Mucosa of stomach (tissue), 1 donor: ENCODE data around the gene GOLGA3.
"Not testable (repeated sequence)": the region's sequence is repeated elsewhere in the genome, so short reads cannot be mapped to it uniquely, and the experiment has no call there.

Experiments used
- H3K27me3 ChIP-seq: one replicate; pipeline ENCODE4 v1.7.0; 2013; ENCODE audit warnings: mild to moderate bottlenecking, low read length; ENCODE audit not compliant: control insufficient read depth, insufficient read depth
- H3K36me3 ChIP-seq: one replicate; pipeline ENCODE4 v1.7.0; 2013; ENCODE audit warnings: low read length; ENCODE audit not compliant: control insufficient read depth, insufficient read depth
- H3K4me1 ChIP-seq: one replicate; pipeline ENCODE4 v1.7.0; 2013; ENCODE audit warnings: mild to moderate bottlenecking, low read length; ENCODE audit not compliant: control insufficient read depth, insufficient read depth
- H3K4me3 ChIP-seq: one replicate; pipeline ENCODE4 v1.7.0; 2013; ENCODE audit warnings: low read length
- H3K9ac ChIP-seq: one replicate; pipeline ENCODE4 v1.7.0; 2013; ENCODE audit warnings: mild to moderate bottlenecking, low read length, moderate library complexity
- H3K9me3 ChIP-seq: one replicate; pipeline ENCODE4 v1.7.0; 2013; ENCODE audit warnings: mild to moderate bottlenecking, low read length, moderate library complexity; ENCODE audit not compliant: control insufficient read depth
- donor health status: Pancreatic carcinoma.

Gene GOLGA3

GRCh38 chr12:132804426-132804861 lies 24.2 kb downstream of the GOLGA3 start:
- no peak overlapping the region for H3K9ac ChIP-seq
- H3K4me3 ChIP-seq: no peak overlapping the region
- H3K36me3 ChIP-seq: peaks cover 20% of the 10 kb centered on the region
- H3K27me3 ChIP-seq: no peaks in the 10 kb centered on the region
- no peaks in the 10 kb centered on the region for H3K4me1 ChIP-seq
- no peaks in the 10 kb centered on the region for H3K9me3 ChIP-seq

GRCh38 chr12:132803888-132804287 lies 24.8 kb downstream of the GOLGA3 start:
- H3K9me3 ChIP-seq: no peaks in the 10 kb centered on the region
- H3K9ac ChIP-seq: no peak overlapping the region
- H3K4me3 ChIP-seq: no peak overlapping the region
- no peaks in the 10 kb centered on the region for H3K27me3 ChIP-seq
- no peaks in the 10 kb centered on the region for H3K4me1 ChIP-seq
- H3K36me3 ChIP-seq: peaks cover 25% of the 10 kb centered on the region

GRCh38 chr12:132803125-132803524 lies 25.5 kb downstream of the GOLGA3 start:
- Histone ChIP-seq H3K4me1 (no peaks in the 10 kb centered on the region), H3K36me3 (peaks cover 28% of the 10 kb centered on the region), H3K4me3 (no peak overlapping the region), H3K9ac (no peak overlapping the region), H3K27me3 (no peaks in the 10 kb centered on the region), H3K9me3 (no peaks in the 10 kb centered on the region)

- H3K4me1 ChIP-seq: no peaks in the 10 kb centered on the region
- no peaks in the 10 kb centered on the region for H3K9me3 ChIP-seq
- H3K4me3 ChIP-seq: no peak overlapping the region
- no peak overlapping the region for H3K9ac ChIP-seq
- H3K36me3 ChIP-seq: peaks cover 30% of the 10 kb centered on the region
- H3K27me3 ChIP-seq: no peaks in the 10 kb centered on the region
Measured at GRCh38 chr12:132801741-132802140, 26.9 kb downstream of the GOLGA3 start.

GRCh38 chr12:132798836-132799235 lies 29.8 kb downstream of the GOLGA3 start:
- no peaks in the 10 kb centered on the region for H3K27me3 ChIP-seq
- H3K4me1 ChIP-seq: no peaks in the 10 kb centered on the region
- H3K9ac ChIP-seq: no peak overlapping the region
- H3K4me3 ChIP-seq: no peak overlapping the region
- H3K36me3 ChIP-seq: peaks cover 32% of the 10 kb centered on the region
- no peaks in the 10 kb centered on the region for H3K9me3 ChIP-seq

- H3K9me3 ChIP-seq: no peaks in the 10 kb centered on the region
- peaks cover 24% of the 10 kb centered on the region for H3K36me3 ChIP-seq
- no peak overlapping the region for H3K4me3 ChIP-seq
- H3K9ac ChIP-seq: no peak overlapping the region
- H3K4me1 ChIP-seq: no peaks in the 10 kb centered on the region
- no peaks in the 10 kb centered on the region for H3K27me3 ChIP-seq
Measured at GRCh38 chr12:132797820-132798570, 30.7 kb downstream of the GOLGA3 start.

GRCh38 chr12:132795847-132796246 lies 32.8 kb downstream of the GOLGA3 start:
- peaks cover 24% of the 10 kb centered on the region for H3K36me3 ChIP-seq
- no peak overlapping the region for H3K4me3 ChIP-seq
- H3K27me3 ChIP-seq: no peaks in the 10 kb centered on the region
- H3K4me1 ChIP-seq: no peaks in the 10 kb centered on the region
- no peaks in the 10 kb centered on the region for H3K9me3 ChIP-seq
- H3K9ac ChIP-seq: no peak overlapping the region

GRCh38 chr12:132791940-132792339 lies 36.7 kb downstream of the GOLGA3 start:
- not testable (repeated sequence) for H3K4me3 ChIP-seq, H3K27me3 ChIP-seq, H3K4me1 ChIP-seq, H3K9ac ChIP-seq, H3K9me3 ChIP-seq
- peaks cover 18% of the 10 kb centered on the region for H3K36me3 ChIP-seq

GRCh38 chr12:132789099-132789471 lies 39.6 kb downstream of the GOLGA3 start:
- no peaks in the 10 kb centered on the region for H3K4me1 ChIP-seq
- no peak overlapping the region for H3K9ac ChIP-seq
- no peaks in the 10 kb centered on the region for H3K9me3 ChIP-seq
- H3K36me3 ChIP-seq: peaks cover 7% of the 10 kb centered on the region
- no peak overlapping the region for H3K4me3 ChIP-seq
- no peaks in the 10 kb centered on the region for H3K27me3 ChIP-seq

- Histone ChIP-seq H3K9ac (no peak overlapping the region), H3K27me3 (no peaks in the 10 kb centered on the region), H3K36me3 (peaks cover 7% of the 10 kb centered on the region), H3K4me3 (no peak overlapping the region), H3K9me3 (no peaks in the 10 kb centered on the region), H3K4me1 (no peaks in the 10 kb centered on the region)
Measured at GRCh38 chr12:132788375-132789098, 40.1 kb downstream of the GOLGA3 start.

- no peaks in the 10 kb centered on the region for H3K27me3 ChIP-seq
- no peak overlapping the region for H3K4me3 ChIP-seq
- no peak overlapping the region for H3K9ac ChIP-seq
- H3K9me3 ChIP-seq: no peaks in the 10 kb centered on the region
- peaks cover 7% of the 10 kb centered on the region for H3K36me3 ChIP-seq
- H3K4me1 ChIP-seq: no peaks in the 10 kb centered on the region
Measured at GRCh38 chr12:132787877-132788276, 40.8 kb downstream of the GOLGA3 start.

GRCh38 chr12:132786192-132786591 lies 42.5 kb downstream of the GOLGA3 start:
- Histone ChIP-seq H3K36me3 (peaks cover 7% of the 10 kb centered on the region), H3K4me1 (no peaks in the 10 kb centered on the region), H3K9ac (no peak overlapping the region)

More at GRCh38 chr12:132786192-132786591, 42.5 kb downstream of the GOLGA3 start:
- Histone ChIP-seq H3K27me3 (no peaks in the 10 kb centered on the region), H3K4me3 (no peak overlapping the region), H3K9me3 (no peaks in the 10 kb centered on the region)
